Measurements from ENCODE around the gene UNC5CL. TPM values are rescaled to one million over a fixed set of nuclear protein-coding genes. Genes with fewer than 3 reads are reported as not detected.

Gene UNC5CL
- total and polyA plus RNA-seq, 2 experiments from 2014 or later = 0.87 to 1.2 TPM

- Mint-ChIP-seq H3K27me3 (ENCODE audit: insufficient read depth, low read depth, poor library complexity) (peaks cover 2% of the 10 kb centered on the region), H3K4me1 (peaks cover 7% of the 10 kb centered on the region; the same call in 2 of the 3 replicates), H3K9me3 (no peaks in the 10 kb centered on the region), H3K4me3 (no peak overlapping the region), H3K27ac (no peak overlapping the region), H3K36me3 (ENCODE audit: low read depth) (no peaks in the 10 kb centered on the region)
- DNase-seq (ENCODE audit: low spot score) (no peak), ATAC-seq (no peak)
- no peaks in the 10 kb centered on the region for H4K20me1 ChIP-seq (replicated peaks; ENCODE audit: insufficient read depth)
- H3F3A ChIP-seq (replicated peaks; ENCODE audit: low read depth) = no peaks in the 10 kb centered on the region
- H3K9me2 ChIP-seq (ENCODE audit: insufficient read depth) = no peaks in the 10 kb centered on the region
- H3K27me3 ChIP-seq (ENCODE audit: insufficient read depth) = no peaks in the 10 kb centered on the region
- H3K4me3 ChIP-seq = no peak overlapping the region
- H3K79me2 ChIP-seq (replicated peaks; ENCODE audit: insufficient read depth) = no peaks in the 10 kb centered on the region
- H3K4me1 ChIP-seq (ENCODE audit: insufficient read depth) = peaks cover 8% of the 10 kb centered on the region
- TF ChIP-seq EZH2phosphoT487 (IDR thresholded peaks at IDR 0.05; ENCODE audit: unreplicated experiment) (no peak), EZH2 (IDR thresholded peaks at IDR 0.05; ENCODE audit: low read depth, unreplicated experiment) (no peak), ZNF331 (CRISPR knock-in tag; IDR thresholded peaks at IDR 0.05; ENCODE audit: low read depth) (no peak), NANOG (IDR thresholded peaks at IDR 0.05; ENCODE audit: borderline replicate concordance) (no peak), REST (IDR thresholded peaks at IDR 0.05; ENCODE audit: unreplicated experiment) (no peak), JUNB (IDR thresholded peaks at IDR 0.05; ENCODE audit: unreplicated experiment) (no peak), ETS1 (IDR thresholded peaks at IDR 0.05) (no peak), CTCF (conservative IDR thresholded peaks at IDR 0.05; ENCODE audit: low read depth in 2 of 2) (no peak), ZNF114 (CRISPR knock-in tag; IDR thresholded peaks at IDR 0.05) (no peak)
- H2AFZ ChIP-seq = no peak overlapping the region
- no peak overlapping the region for H3K27ac ChIP-seq (ENCODE audit: low read depth)
- no peaks in the 10 kb centered on the region for H3K36me3 ChIP-seq (ENCODE audit: insufficient read depth)
- no peak overlapping the region for H3K4me2 ChIP-seq
Observed at GRCh38 chr6:41022294-41022693, 16.7 kb downstream of the UNC5CL start.

GRCh38 chr6:41021832-41022231 is 17.2 kb downstream of the UNC5CL start:
- TF ChIP-seq CTCF (conservative IDR thresholded peaks at IDR 0.05; ENCODE audit: low read depth in 2 of 2) (peak in 1 of 2 experiments; percentile 70; a peak in 2 of 4 replicates), REST (IDR thresholded peaks at IDR 0.05; ENCODE audit: unreplicated experiment) (no peak)
- Histone ChIP-seq H3K27ac (ENCODE audit: low read depth) (no peak overlapping the region), H2AFZ (no peak overlapping the region), H4K20me1 (replicated peaks; ENCODE audit: insufficient read depth) (no peaks in the 10 kb centered on the region), H3K4me3 (no peak overlapping the region), H3K79me2 (replicated peaks; ENCODE audit: insufficient read depth) (no peaks in the 10 kb centered on the region), H3F3A (replicated peaks; ENCODE audit: low read depth) (no peaks in the 10 kb centered on the region), H3K9me2 (ENCODE audit: insufficient read depth) (no peaks in the 10 kb centered on the region), H3K4me2 (no peak overlapping the region), H3K27me3 (ENCODE audit: insufficient read depth) (no peaks in the 10 kb centered on the region), H3K4me1 (ENCODE audit: insufficient read depth) (peaks cover 3% of the 10 kb centered on the region), H3K36me3 (ENCODE audit: insufficient read depth) (no peaks in the 10 kb centered on the region)
- H3K4me1 Mint-ChIP-seq = peaks cover 3% of the 10 kb centered on the region; the same call in 1 of the 3 replicates
- no peaks in the 10 kb centered on the region for H3K36me3 Mint-ChIP-seq (ENCODE audit: low read depth)
- DNase-seq (ENCODE audit: low spot score) (no peak), ATAC-seq (peak; percentile 63)
- H3K4me3 Mint-ChIP-seq = no peak overlapping the region
- H3K27me3 Mint-ChIP-seq (ENCODE audit: insufficient read depth, low read depth, poor library complexity) = peaks cover 2% of the 10 kb centered on the region
- no peak overlapping the region for H3K27ac Mint-ChIP-seq
- H3K9me3 Mint-ChIP-seq = no peaks in the 10 kb centered on the region

Data from GM23338 (cell line).